HG03159 (cell line): Measurements from ENCODE around the gene CLDN11.

Experiments used
- ATAC-seq: cut with Tn5 transposase; IDR thresholded peaks from one replicate; pipeline ENCODE4 v1.9.1; 2021; ENCODE audit warnings: mild to moderate bottlenecking, moderate library complexity; ENCODE audit not compliant: unreplicated experiment

Gene CLDN11

DNA sequence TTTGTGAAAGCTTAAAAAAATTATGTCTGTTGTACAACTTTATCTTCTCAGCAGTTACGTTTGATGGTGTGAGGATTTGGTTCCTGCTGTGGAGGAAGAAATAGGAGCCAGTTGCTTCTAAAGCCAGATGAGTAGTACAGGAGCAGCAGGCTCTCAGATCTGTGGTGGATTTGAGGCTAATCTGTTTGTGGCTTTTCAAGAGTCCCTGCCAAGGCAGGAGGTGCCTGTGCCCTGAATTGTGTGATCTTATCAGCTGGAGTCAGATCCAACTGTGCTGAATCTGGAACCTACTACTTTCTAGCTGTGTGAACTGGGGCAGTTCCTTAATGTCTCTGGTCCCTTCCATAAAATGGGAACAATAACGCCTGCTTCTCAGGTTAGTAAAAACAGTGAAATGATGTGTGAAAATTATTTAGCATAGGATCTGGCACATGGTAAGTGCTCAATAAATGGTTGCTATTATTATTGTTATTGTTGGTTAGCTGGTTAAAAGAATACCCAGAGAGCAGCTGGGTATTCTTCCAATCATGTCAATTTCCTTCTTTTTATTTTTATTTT is 7.7 kb downstream of the CLDN11 start:
- ATAC-seq: no peak

DNA sequence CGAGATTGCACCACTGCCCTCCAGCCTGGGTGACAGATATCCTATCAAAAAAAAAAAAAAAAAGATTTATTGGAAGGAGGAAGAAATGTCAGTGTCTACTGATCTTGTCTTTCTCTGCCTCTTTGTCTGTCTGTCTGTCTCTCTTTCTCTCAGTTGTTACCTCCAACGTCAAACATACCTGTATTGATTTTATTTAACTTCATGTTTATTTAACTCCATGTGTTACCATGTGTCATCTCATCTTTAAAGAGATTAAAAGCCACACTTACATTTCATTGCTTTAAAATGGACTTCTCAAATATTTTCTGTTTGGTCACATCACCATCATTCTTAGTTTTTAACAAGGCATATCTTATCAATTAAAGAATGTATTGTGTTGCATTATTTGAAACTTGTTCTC is 9.4 kb downstream of the CLDN11 start:
- no peak for ATAC-seq

DNA sequence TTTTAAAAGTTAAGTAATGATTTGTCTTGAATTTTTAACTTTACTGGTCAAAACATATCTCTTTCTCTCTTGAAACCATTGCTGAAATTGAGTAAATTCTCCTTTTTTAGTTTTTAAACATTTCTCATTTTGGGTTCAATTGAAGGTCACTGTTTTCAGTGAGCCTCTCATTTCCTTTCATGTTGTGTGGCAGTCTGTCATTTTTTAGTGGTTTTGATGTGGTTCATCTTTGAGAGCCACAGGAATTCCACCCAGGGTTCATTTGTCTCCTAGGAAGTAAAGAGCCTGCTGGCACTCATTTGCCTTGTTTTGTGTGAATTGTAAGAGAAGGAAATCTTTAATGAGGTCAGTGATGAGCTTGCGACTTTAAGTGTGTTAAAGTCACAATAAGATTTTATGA is 10.4 kb downstream of the CLDN11 start:
- no peak for ATAC-seq

DNA sequence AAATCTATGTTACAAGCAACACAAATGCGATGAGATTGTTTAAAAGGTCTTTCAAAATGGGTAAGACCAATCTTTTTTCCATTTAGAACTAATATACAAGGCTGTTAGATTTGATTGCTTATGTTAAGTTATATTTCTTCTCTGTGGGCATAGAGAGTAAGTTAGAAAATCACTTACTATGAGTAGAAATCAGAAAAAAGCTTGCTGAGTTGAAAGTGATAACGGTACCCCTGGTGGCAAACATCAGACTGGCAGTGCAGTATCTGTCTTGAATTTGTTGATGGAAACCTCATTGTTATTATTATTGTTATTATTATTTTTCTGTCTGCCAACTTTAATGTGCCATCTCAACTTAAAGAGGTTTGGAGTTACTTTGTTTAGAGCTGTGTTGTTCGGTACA is 12.4 kb downstream of the CLDN11 start:
- ATAC-seq: no peak

DNA sequence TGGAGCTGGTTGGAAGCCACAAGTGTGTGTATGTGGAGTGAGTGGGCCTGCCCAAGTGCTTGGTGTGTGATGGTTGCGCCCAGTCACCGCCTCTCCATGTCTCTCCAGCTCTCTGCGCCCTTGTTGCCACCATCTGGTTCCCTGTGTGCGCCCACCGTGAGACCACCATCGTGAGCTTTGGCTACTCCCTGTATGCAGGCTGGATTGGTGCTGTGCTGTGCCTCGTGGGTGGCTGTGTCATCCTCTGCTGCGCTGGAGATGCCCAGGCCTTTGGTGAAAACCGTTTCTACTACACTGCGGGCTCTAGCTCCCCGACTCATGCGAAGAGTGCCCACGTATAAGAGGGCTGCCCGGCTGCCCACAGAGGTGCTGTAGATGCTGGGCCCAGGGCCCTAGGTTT is 13.7 kb downstream of the CLDN11 start:
- ATAC-seq: no peak

DNA sequence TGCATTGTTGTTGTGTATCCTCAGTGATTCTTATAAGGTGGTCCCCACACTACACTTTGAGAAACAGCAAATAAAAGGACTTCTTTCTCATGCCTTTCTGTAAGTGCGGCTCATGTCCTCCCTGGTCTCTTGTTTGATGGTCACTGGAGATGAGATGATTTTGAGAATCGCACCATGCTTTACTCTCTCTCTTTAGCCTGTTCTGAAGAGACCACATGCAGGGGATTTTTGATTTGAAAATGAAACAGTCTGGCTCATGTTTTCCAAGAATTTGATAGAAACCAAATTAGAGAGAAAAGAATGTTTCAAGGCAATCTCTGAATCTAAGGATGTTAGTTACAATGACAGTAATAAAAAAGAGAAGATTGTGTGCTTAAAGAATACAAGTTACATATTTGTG is 18.0 kb downstream of the CLDN11 start:
- no peak for ATAC-seq

DNA sequence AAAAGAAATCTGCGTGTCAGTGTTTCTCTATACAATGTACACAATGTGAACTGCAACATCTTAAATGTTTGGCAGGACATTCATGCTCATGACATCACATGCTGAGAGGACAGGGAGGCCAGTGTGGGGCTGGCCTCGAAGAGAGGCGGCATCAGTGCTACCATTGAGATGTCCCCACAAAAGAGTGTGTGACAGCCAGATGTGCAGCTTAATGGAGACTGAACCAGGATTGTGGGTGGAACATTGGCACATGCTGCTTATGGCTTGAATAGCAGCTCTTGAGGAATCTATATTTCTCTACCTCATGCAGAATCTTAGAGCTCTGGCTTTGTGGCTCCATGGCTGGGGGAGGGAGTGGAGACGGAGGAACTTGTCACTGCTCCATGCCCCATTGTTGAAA is 18.5 kb downstream of the CLDN11 start:
- ATAC-seq: no peak

DNA sequence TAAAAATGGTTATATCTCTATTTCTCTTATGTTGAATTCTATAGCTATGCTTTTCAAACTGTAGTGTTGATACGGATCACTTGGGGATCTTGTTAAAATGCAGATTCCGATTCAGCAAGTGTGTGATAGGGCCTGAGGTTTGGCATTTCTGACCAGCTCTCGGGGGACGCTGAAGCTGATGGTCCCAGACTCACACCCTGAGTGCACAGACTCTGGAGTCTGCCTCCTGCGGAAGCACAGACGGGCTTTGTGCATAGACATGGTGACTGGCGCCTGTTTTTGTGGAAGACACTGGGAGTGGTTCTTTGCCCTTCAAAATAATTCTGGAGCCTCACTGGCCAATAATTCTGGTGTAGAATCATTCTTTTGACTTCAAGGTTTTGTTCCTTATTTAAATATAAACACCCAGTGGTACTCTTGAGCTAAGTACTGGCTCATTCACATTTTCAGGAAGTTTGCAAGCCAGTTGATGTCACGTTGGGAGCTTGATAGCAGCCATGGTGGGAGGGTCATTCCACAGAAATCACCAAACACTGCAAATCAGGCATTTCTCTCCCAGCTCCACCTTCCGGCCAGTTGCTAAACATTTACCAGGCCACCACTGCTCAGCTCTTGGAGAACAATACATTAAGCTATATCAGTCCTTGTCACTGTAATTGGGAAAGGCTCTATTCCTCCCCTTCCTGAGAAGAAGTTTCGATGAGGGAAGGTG is 19.2 kb downstream of the CLDN11 start:
- no peak for ATAC-seq

DNA sequence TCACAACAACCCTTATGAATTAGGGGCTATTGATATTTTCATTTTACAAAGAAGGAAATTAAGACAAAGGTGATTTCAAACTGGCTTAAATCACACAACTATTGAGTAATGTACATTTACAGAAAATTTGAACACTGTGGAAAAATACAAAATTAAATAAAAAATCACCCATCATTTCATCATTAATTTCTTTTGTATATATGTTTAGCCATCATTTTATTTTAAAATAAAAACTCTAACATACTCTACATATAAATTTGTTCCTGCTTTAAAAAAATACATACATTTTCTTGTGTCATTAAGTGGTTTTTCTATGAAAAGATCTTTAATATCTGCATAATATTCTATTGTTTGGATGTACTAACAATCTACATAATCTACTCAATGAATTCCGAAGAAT is 20.2 kb downstream of the CLDN11 start:
- no peak for ATAC-seq

DNA sequence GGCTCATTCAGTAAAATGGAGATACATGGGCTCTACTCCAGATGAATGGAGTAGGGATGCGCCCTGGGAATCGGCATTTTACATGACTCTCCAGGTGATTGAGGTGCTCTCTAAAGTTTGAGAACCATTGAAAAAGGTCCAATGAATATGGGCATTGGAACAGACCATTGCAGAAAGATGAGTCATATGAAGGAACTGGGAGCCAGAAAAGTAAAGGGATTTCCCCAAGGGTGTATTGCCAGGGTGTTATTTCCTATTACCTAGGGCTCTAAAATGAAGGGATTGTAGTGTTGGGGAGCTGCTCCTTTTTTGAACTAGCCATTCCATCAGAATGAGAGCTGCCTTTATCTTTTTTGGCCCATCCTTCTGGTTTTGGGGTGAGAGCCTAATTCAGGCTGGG is 21.7 kb downstream of the CLDN11 start:
- no peak for ATAC-seq

DNA sequence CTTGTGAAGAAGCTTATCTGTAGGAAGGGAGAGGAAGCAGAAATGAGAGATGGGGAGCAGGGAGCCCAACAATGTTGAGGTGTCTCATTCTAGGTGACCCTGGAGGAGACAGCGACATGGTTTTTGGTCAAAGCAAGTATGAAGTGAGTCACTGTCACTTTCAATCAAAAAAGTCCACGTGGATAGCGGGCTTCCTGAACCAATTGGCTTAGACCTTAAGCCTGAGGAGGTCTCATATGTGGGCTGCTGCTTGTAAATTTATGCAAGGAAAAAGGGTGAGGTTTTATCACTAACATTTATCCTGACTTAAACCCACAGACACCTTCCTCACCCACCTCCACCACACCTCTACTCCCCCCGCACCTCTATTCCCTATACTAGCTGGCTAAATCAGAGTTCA is 22.7 kb downstream of the CLDN11 start:
- no peak for ATAC-seq

DNA sequence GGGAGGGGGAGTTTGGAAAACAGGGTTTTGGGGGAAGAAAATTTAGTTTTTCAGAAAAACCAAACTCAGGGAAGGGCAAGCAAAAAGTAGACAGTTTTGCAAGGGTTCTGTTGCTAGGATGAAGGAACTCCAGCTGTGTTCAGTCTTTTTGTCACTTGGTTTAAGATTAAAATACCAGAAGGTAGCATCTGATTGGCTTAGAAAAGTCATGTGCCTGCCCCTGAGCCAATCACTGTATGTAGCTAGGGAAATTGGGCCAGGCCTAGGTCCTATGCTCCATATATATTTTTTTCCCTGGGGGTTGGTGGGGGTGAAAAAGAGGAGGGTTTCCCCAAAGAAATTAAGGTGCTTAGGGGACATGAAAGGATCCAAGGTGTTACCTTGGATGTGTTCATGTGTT is 24.3 kb downstream of the CLDN11 start:
- ATAC-seq: no peak

DNA sequence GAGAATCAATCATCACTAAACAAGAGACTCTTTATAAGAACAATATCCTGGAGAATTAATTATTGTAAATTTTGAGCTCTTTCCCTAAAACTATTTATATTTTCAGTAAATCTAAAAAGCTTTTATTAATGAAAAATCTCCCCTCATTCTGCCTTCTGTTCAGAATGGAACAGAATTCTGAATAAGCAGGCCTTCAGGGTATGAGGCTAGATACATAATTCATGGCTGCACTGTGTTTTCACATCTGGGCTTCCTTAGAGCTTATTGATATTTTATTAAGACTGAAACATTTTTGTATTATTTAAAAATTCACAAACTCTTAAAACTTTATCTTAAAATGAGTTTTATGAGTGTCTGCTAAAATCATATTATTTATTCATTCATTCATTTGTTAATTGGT is 24.8 kb downstream of the CLDN11 start:
- no peak for ATAC-seq

DNA sequence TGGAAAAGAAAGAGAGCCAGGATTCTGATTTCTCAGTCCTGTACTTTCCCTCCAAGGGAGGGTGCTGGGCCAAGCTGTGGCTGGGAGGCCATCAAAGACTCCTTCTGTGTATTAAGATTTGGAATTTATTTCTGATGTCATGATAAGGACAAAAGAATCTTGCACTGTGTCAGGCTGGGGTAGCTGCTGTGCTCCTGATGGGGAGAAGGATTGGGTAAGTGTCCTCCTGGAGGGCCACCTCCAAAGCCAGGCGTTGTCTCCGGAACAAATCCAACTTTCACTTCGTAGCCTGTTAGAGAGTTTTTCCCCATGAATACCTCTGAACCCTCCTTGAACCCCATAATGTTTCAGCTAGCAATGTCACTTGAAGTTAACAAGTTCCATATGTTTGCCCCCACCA is 29.9 kb downstream of the CLDN11 start:
- ATAC-seq: no peak

DNA sequence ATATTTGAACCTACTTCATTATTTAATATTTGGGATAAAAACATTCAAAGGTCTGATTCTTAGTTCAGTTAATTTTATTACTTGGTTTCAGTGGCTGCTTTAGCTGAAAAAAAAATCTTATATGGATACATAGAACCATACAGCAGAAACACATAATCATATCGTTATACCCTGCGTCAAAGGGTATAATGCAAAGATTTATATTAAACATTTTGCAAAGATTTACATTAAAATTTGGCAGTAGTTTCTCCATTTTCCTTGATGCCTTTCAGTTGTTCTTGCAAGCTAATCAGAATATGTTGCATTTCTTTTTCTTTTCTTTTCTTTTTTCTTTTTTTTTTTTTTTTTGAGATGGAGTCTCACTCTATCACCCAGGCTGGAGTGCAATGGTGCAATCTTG is 31.4 kb downstream of the CLDN11 start:
- ATAC-seq: no peak

DNA sequence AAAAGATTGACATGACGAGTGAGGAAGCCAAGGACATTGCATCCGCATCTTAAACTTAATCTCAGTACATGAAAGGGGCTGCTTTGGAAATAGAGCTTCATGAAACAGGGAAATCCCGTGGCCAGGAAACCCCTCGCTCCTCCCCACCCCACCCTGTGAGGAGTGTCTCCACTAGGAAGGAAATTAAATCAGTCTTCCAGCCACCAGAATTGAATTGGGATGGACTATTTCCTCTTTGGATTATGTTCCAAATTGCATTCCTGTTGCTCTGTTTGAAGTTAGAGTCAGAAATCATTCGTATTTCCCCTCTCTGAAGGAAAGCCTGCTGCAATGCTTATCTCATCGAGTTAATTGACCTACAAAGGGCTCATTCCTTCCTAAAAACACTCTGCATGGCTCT is 35.8 kb downstream of the CLDN11 start:
- ATAC-seq: no peak

DNA sequence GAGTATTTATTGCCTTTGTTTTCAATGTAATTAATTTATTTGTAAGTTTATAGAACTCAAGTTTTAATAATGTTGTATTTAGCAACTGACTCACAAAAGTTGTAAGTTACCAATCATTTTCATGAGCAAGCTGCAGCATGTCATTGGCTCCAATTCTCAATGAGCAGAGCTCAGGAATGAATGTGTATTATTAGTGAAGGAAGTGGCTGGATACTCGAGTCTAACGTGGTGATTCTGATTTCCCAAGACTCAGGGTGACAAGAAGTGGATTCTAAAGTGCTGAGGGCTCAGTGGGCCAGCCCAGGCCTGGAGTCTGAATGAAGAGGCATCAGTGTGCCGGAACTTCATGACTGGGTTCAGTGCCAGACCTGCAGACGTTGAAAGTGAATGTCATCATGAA is 39.6 kb downstream of the CLDN11 start:
- no peak for ATAC-seq

DNA sequence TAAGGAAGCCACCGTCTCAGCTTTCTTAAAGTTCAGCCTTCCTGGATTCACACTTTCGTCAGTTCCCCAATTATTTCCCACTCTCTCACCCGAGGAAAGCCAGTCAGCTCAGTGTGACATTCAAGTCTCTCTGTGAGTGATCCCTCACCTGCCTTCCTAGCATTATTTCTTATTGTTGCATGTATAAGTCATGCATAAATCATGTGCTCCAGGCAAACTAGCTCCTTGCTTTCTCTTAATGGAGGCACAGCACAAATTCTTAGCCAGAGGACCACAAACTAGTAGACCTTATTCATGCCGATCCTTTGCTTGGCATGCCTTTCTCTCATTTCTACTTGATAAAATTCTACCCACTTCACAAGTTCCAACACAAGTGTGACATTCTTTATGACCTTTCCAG is 44.3 kb downstream of the CLDN11 start:
- ATAC-seq: no peak

DNA sequence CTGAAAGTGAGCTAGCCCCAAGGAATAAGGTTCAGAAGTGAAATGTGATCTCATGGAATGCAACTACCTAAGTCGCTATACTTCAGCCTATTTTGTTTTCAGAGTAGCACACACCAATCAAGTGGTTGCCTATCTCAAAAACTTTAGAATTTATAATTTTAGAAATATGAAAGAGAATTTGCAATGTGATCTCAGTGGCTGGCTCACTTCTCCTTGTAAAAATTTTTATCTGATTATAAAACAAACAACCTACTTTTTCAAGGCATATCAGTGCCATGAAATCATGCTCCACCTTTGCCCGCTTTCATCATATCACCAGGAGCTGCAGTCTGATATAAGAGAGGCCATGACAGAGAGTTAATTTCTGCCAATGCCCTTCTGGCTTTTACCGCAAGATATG is 47.3 kb downstream of the CLDN11 start:
- ATAC-seq: no peak

DNA sequence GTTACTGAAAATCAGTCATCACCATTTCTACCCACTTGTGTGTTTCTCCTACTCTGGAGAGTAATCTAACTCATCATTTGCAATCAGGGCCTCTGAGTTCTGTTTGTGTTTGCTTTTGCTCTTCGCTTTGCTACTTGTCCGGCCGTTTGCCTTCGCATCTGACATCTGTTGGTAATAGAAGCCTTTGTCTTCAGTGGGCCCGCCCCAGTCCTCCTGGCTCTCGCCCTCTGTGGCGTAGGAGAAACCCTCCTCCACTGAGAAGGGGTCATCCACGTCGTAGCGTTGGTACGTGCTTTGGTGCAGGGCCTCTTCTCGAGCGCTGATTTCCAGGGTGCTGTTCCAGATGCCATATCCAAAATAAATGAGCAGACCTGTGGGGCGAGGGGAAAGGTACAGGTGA is 48.3 kb downstream of the CLDN11 start:
- ATAC-seq: no peak

DNA sequence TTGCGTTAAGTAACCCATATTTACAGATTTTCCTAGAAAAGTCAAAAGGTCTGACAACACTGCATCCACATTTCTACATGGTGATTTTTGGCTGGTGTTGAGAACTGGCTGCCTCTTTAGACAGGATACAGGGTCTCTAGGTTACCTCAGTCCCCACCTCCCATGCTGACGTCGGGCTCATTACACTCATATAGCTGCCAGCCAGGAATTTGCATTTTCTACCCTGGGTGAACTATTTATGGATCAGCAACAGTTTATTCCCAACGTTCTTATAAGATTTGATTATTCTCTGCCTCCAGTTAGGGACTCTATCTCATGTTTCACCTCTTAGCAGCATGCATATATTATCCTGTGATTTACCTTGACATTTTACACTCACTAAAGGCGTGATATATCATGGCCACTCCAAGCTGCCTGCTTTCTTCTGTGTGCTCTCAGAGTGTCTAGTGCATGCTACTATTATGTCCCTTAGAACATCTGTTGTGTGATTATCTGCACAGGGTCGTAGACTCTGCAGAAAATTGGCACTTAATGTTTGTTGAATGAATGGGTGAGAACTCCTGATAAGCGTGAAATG is 49.0 kb downstream of the CLDN11 start:
- ATAC-seq: no peak

DNA sequence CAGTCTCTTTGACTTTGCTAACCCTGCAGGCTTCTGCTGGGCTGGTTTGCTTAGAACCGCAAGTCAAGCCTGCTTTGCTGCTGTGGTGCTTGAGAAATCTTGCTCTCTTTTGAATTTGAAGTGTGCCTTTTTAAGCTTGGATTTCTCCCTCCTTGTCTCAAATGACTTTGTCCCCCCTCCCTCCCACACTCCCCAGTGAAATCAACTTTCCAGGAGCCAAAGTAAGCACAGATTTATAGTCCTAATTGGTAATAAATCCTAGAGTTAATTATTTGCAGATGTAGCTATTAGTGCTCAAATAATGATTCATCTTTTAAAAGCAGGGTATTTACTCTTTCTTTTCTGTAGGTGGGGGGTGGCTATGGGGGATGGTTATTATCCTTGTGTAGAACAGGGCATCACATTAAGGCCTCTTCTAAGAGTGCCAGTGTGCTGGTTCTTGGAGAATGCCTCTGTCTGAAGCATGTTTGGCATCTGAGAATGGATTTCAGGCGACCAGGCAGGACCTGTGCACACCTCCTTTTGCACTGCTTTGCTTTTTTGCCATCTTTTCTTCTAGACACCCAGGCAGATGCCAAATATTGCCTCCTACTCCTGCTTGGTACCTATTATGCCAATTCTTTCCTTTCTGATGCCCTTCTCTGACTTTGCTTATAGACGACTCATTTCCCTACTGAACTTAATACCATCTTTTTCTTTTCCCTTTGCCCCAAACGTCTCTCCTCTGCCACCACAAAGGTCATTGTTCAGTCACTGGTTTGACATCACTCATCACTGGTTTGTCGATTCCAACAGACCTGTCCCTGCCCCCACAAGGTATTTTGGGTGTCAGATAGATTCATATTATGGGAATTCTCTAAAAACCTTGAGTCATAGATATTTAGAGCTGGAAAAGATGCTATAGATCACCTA is 50.7 kb downstream of the CLDN11 start:
- no peak for ATAC-seq
